Pancreas (tissue), 10 donors: ENCODE results near the gene PCYT1B. TPM values are rescaled to one million over a fixed set of nuclear protein-coding genes. Genes with fewer than 3 reads are reported as not detected.
"Not testable (repeated sequence)": the region's sequence is repeated elsewhere in the genome, so short reads cannot be mapped to it uniquely, and the experiment has no call there.

Source experiments
- ATAC-seq, 4 donors: fragments of 200-7000 bp; cut with Tn5 transposase; one replicate each; pipeline versions ENCODE4 v1.8.0 to v1.9.1; 2020; ENCODE audit warnings: mild to moderate bottlenecking in 4 of 4, moderate library complexity in 4 of 4
- DNase-seq, 6 donors: peaks; one replicate each; pipeline ENCODE4 v3.0.0-alpha.2; 2020
- FAIRE-seq: peaks from 2 replicates; lab custom pipeline; 2012; peaks lifted over from hg19 to GRCh38; lab: Jason Lieb, UNC
- H3K27ac ChIP-seq, 4 donors: fragments of 200-600 bp; sonication (generic); 1 replicate in 3 of 4; 2 replicates in 1 of 4; pipeline versions ENCODE4 v1.5.0 to v1.8.0; 2020
- H3K27me3 ChIP-seq, 4 donors: fragments of 200-600 bp; one replicate each; pipeline ENCODE4 v1.8.0; 2021
- H3K36me3 ChIP-seq, 3 donors: fragments of 200-600 bp; sonication (generic) in 1 of 3; one replicate each; pipeline versions ENCODE4 v1.5.0 to v1.8.0; 2020 to 2021
- H3K4me1 ChIP-seq, 3 donors: fragments of 200-600 bp; one replicate each; pipeline ENCODE4 v1.8.0; 2021
- H3K4me3 ChIP-seq, 4 donors: fragments of 200-600 bp; sonication (generic) in 2 of 4; one replicate each; pipeline versions ENCODE4 v1.5.0 to v1.8.0; 2020 to 2021
- H3K9me3 ChIP-seq, 4 donors: fragments of 200-600 bp; one replicate each; pipeline ENCODE4 v1.8.0; 2021
- WGBS, 2 donors: extraction: QIAGEN DNeasy Blood & Tissue Kit; methylation state at CpG; one replicate each; pipeline ENCODE4 v1.1.7; 2013; 5-methylcytosine and 5-hydroxymethylcytosine counted together
- intact Hi-C, 3 donors: fragments of 100-400 bp; cut with DNase I; formaldehyde crosslinking; loops; one replicate each; pipeline versions ENCODE4 v1.11.1 to v1.14.2; 2022
- polyA plus RNA-seq, 2 donors: library from polyadenylated mRNA; stranded (reverse); fragments of 200-250 nt; gene quantifications; one replicate each; pipeline ENCODE4 v1.2.3, GENCODE V29; 2013
- total RNA-seq, 6 donors: library from RNA; stranded (reverse); fragmentation: NEBNext Ultra II Directional in 4 of 6; extraction: Animal tissue kit (Norgen Biotek cat#: 25700) in 4 of 6; gene quantifications; one replicate each; pipeline versions ENCODE4 v1.2.1 to v1.2.4, GENCODE V29; 2021 to 2023
- TF ChIP-seq, protein P1 (sequence below), 4 donors: fragments of 200-600 bp; sonication (generic) in 3 of 4; IDR thresholded peaks; one replicate each; pipeline versions ENCODE4 v1.5.0 to v1.8.0; 2021; ENCODE audit warnings: antibody characterized with exemption in 4 of 4
- donor health status: healthy with polysubstance abuse.
- donor health status: DM: no; HTN: no; CAD: no; lungs with moderate emphysema.
- donor health status: DM: no; HTN: no; CAD: no.
- donor health status: control.
- donor health status: control.
- donor health status: Bipolar disorder and iron deficiency.
- donor health status: DM: yes; HTN: yes; CAD: no.
- donor health status: DM: no; HTN: no; CAD: no.
- donor health status: DM: no; HTN: no; CAD: no.
- donor health status: DM: yes; HTN: yes; CAD: no.

Gene PCYT1B
- total and polyA plus RNA-seq, 8 donors = 0.84 to 2.9 (median 1.7) TPM

DNA sequence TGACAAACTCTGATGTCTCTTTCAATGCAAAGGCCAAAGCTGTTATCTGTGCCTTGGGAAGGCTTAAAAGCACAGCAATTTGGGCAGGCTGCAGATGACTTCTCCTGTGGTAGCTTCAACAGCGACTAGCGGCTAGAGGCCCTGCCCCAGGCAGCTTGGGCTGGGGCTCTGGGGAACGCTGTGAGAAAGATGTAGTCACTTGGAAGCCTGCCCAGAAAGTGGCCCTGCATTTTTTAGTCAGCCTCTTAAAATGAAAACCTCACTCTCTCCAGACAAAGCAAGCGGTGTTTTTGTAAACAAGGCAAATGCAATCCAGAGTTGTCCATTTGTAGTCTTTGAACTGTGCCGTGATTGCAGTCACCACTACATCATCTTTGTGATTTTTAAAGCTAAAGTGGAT is 27.5 kb downstream of the PCYT1B start:
- intact Hi-C loops = no loop called here
- ATAC-seq (no peak), FAIRE-seq (no peak), DNase-seq (no peak)
- H3K27ac ChIP-seq = no peak overlapping the region
- 60 to 66% methylated on average over 5 of the region's 5 CpGs for WGBS, 2 donors
- H3K9me3 ChIP-seq = no peaks in the 10 kb centered on the region
- TF ChIP-seq, protein P1, sequence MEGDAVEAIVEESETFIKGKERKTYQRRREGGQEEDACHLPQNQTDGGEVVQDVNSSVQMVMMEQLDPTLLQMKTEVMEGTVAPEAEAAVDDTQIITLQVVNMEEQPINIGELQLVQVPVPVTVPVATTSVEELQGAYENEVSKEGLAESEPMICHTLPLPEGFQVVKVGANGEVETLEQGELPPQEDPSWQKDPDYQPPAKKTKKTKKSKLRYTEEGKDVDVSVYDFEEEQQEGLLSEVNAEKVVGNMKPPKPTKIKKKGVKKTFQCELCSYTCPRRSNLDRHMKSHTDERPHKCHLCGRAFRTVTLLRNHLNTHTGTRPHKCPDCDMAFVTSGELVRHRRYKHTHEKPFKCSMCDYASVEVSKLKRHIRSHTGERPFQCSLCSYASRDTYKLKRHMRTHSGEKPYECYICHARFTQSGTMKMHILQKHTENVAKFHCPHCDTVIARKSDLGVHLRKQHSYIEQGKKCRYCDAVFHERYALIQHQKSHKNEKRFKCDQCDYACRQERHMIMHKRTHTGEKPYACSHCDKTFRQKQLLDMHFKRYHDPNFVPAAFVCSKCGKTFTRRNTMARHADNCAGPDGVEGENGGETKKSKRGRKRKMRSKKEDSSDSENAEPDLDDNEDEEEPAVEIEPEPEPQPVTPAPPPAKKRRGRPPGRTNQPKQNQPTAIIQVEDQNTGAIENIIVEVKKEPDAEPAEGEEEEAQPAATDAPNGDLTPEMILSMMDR (IDR thresholded peaks at IDR 0.05) = no peak
- H3K27me3 ChIP-seq = no peaks in the 10 kb centered on the region
- no peak overlapping the region for H3K4me3 ChIP-seq
- no peaks in the 10 kb centered on the region for H3K36me3 ChIP-seq
- H3K4me1 ChIP-seq = no peaks in the 10 kb centered on the region

DNA sequence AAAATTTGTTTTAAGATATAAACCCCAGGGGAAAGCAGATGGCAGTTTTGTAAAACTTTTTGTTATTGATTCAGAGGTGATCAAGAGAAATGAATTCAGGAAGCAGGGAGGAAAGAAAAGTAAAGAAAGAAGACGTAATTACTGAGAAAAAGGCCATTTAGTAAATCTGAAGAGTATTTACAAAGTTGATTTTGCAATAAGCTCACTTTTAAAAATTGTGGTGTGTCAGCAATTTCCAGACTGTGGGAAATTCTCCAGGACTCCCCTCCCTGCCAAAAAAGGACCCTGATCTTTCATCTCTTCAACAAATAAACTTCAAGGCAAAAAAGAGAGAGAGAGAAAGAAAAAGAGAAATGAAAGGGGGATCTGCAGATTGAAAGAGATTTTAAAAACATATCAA is 36.6 kb downstream of the PCYT1B start:
- Histone ChIP-seq H3K4me1 (no peaks in the 10 kb centered on the region), H3K27ac (no peak overlapping the region), H3K4me3 (no peak overlapping the region), H3K36me3 (no peaks in the 10 kb centered on the region), H3K9me3 (no peaks in the 10 kb centered on the region), H3K27me3 (no peaks in the 10 kb centered on the region)
- TF ChIP-seq, protein P1 (IDR thresholded peaks at IDR 0.05) = no peak
- intact Hi-C loops = no loop called here
- FAIRE-seq (no peak), DNase-seq (no peak), ATAC-seq (no peak)
- 14 to 20% methylated on average over 1 of the region's 1 CpG for WGBS, 2 donors

DNA sequence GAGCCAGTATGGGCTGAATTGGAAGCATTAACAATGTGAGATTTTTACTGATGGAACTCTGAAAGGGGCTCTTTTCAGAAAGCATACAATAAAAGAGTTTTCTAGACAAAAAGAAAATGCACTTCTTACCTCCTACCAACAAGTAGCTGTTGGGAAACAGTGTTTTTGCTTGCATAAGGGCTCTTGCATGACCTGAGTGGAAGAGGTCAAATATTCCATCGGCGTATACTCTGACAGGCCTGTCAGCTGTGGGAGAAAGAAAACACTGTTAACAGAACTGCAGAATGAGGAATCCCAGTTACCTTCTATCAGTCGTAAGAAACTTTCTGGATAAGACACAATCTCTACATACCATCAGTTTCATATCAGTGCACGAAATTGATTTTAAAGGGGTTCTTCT is 39.5 kb downstream of the PCYT1B start:
- intact Hi-C loops = no loop called here
- TF ChIP-seq, protein P1 (IDR thresholded peaks at IDR 0.05) = no peak
- ATAC-seq (no peak), FAIRE-seq (no peak), DNase-seq (no peak)
- 52 to 59% methylated on average over 4 of the region's 4 CpGs for WGBS, 2 donors
- H3K27me3 ChIP-seq = no peaks in the 10 kb centered on the region
- no peaks in the 10 kb centered on the region for H3K9me3 ChIP-seq
- no peaks in the 10 kb centered on the region for H3K36me3 ChIP-seq
- no peaks in the 10 kb centered on the region for H3K4me1 ChIP-seq
- no peak overlapping the region for H3K27ac ChIP-seq
- no peak overlapping the region for H3K4me3 ChIP-seq

DNA sequence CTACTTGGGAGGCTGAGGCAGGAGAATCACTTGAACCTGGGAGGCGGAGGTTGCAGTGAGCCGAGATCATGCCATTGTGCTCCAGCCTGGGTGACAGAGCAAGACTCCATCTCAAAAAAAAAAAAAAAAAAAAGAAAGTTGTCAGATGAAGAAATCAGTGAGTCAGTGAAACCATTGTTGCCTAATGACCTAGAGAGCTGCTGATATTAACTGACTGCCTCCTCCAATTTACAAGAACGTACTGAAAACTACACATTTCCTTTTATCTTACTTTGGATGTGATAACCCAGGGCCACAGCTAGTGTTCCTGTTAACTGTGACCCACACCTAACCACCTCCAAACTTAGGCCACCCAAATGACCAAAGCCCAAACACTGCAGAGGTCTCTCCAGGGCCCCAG is 41.2 kb downstream of the PCYT1B start:
- DNase-seq, H3K4me1 ChIP-seq, intact Hi-C loops, ATAC-seq, H3K36me3 ChIP-seq, FAIRE-seq, H3K27me3 ChIP-seq, H3K9me3 ChIP-seq, H3K27ac ChIP-seq, H3K4me3 ChIP-seq: not testable (repeated sequence)
- 79 to 82% methylated on average over 3 of the region's 3 CpGs for WGBS, 2 donors

DNA sequence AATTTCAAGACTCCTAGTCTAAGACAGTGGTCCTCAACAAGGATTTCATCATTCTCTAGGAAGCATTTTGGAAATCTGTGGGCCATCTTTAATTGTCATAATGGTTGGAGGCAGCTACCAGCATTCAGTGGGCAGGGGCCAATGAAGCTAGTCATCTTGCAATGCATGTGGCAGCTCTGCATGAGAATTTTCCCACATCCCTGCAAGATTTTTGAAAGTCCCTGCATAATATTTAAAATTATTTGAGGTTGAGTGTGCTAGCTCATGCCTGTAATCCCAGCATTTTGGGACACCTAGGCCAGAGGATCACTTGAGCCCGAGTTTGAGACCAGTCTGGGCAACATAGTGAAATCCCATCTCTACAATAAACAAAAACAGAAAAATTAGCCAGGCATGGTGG is 44.0 kb downstream of the PCYT1B start:
- 31 to 76% methylated on average over 1 of the region's 1 CpG for WGBS, 2 donors
- TF ChIP-seq, protein P1 (IDR thresholded peaks at IDR 0.05) = no peak
- FAIRE-seq = no peak

More for the DNA sequence above, 44.0 kb downstream of the PCYT1B start:
- Histone ChIP-seq H3K27ac (no peak overlapping the region), H3K4me1 (no peaks in the 10 kb centered on the region), H3K4me3 (no peak overlapping the region), H3K36me3 (no peaks in the 10 kb centered on the region), H3K9me3 (no peaks in the 10 kb centered on the region), H3K27me3 (peaks cover 0 to 6% (median 2%) of the 10 kb centered on the region in 4 donors)
- ATAC-seq = no peak
- DNase-seq = no peak
- intact Hi-C loops = no loop called here
